ENCODE measurements around the gene LMO2.
"Not testable (repeated sequence)": the region's sequence is repeated elsewhere in the genome, so short reads cannot be mapped to it uniquely, and the experiment has no call there.

The LMO2 gene

DNA sequence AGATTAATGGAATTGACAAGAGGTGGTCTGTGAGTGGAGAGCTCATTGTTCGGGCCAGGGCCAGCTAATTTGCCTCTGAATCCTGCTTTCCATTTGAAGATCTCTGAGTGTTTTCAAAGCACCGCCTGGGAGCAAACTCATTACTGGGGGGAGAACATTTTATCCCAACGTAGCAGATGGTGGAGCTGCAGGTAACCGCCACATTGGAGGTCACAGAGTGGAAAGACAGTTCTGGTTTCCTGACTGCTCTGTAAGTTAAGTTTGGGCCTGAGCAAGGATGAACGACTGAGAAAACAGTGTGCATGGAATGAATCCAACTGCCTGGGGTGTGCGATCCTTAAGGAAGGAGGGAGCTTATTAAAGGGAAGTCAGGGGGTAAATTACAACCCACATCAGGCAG lies 30.5 kb downstream of the LMO2 start:
- no peak for DNase-seq (ENCODE audit: low spot score)

DNA sequence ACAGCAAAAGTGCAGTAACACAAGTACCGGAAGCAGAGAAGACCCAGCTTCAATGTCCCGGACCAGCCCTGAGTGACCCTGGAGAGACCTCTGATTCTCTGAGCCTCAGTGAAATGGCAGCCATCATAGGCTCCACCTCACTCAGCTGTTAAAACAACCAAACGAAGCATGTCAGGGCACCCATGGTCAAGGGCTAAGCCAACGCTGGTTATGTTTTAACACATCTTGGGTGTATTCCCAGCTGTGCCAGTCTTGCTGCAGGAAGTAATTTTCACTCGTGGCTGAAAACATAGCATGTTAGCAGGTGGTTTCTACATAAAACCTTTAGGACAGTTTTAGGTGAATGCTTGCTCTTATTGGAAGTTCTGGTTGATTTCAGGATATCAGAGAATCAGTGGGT lies 30.9 kb downstream of the LMO2 start:
- no peak for DNase-seq (ENCODE audit: low spot score)

DNA sequence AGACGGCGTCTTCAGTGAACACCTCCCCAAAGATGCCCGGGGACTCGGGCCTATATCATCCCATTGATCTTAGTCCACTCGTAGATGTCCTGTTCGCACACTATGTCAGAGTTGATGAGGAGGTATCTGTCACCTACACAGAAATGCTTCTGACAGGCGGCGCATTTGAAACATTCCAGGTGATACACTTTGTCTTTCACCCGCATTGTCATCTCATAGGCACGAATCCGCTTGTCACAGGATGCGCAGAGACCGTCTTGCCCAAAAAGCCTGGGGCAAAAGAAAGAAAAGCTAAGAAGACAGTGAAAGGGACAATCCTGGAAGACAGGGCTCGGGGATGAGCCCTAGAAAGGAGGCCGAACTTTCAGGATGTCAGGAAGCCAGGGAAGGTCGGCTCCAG lies 32.6 kb downstream of the LMO2 start:
- no peak for DNase-seq (ENCODE audit: low spot score)

DNA sequence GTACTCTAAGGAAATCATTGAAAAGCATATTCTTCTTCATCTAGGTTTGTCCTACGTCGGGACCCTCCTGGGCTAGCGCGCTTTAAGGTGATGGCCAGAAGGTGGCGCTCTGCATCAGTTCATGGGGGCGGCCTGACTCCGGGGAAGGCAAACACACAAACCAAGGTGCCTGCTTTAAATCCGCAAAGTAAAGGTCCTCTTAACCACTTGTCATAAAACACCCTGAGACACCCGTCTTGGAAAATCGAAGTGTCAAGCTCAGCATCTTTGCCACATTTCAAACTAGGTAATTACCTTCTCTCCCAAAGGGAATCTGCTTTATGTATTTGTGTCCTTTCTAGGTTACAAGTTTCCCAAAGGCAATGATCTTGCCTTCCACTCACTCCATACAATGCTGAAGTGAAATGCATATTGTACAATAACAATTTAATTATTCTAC lies 33.9 kb downstream of the LMO2 start:
- DNase-seq (ENCODE audit: low spot score): peak; percentile 87

DNA sequence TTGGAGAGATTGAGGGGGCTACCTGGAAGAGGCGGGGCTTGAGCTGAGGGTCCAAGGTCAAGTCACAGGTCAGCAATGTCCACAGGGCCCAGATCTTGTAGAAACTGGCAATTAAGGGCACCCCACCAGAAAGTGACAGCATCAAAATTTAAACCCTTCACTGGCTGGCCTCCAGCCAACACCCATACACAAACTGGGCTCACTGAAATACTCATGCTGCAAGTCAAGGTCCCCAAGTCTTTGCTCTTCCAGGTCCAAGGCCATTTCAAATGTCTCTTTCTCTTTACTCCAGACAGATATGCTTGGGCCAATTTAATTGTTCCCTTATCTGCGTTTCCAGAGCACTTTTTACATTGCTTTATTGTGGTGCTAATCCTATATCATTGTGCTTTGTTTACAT lies 36.4 kb downstream of the LMO2 start:
- DNase-seq (ENCODE audit: low spot score): no peak

DNA sequence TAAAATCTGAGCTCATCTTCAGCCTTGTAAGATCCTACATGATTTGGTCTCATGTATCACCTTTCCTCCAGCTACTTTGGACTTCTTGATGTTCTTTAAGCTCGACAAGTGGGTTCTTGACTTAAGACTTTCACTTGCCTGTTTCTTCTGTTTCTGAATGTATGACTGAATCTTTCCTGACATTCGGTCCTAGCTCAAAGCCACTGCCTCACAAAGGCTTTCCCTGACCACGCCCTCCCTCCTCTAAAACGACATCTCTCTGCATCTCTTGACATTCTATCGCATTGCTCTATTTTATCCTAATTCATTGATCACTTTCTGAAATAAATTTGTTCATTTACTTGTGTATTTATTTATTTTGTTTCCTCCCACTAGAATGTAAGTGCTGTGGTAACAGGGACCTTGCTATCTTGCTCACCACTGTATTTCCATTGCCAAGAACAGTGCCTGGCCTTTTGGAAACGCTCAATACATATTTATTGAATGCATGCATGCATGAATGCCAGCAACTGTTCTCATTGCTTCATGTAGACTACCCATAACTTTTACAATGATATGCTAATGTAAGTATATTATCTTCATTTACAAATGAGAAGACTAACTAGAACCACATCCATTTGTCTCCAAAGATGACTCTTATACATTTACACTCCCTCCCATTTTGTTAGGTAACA lies 43.0 kb downstream of the LMO2 start:
- no peak for DNase-seq (ENCODE audit: low spot score)

DNA sequence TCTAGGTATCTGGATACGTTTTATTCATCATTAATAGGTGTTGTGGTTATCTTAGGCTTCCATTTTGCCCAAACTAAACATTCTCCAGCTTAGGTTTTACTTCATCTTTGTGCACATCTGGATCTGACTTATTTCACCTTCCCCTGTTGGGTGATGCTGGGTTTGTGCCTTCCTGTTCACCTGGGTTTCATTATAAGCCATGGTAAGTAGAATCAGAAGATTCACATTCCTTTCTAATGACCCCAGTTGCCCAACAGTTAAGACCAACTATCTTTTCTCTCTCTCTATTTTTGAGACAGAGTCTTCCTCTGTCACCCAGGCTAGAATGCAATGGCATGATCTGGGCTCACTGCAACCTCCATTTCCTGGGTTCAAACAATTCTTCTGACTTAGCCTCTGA lies 44.6 kb downstream of the LMO2 start:
- DNase-seq (ENCODE audit: low spot score): no peak

DNA sequence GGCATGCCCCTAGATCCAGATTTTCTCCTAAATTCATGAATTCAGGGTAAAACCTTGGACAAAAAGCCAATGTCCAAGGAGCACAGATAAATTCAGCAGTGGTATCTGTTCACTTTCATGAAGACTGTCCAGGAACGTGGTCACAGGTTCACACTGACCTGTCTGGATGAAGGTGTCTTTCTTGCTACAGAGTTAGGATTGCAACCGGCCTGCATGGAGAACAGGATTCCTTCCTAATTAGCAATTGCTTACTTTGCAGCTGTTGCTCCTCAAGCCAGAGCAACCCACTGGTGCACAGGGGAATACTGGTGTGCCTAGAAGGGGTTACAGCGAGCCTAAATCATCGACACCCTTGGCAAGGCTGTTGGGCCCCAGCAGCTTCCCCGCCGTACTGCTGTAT lies 47.6 kb downstream of the LMO2 start:
- DNase-seq (ENCODE audit: low spot score): no peak

DNA sequence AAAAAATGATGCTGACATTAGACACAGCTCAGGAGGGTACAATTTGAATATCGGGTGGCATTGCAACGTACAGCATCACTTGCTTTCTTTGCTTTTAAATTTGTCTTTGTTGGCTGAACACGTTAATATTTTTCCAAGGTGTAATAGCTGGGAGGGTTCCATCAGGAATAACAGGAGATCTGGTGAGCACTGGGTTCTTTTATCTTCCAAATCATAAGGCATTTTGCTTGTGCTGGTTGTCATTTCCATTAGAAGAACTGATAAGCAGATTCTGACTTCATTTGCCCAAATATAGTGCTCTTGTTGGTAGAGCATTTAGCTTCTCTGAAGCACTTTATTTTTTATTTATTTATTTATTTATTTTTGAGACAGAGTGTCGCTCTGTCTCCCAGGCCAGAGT lies 48.9 kb downstream of the LMO2 start:
- no peak for DNase-seq (ENCODE audit: low spot score)

DNA sequence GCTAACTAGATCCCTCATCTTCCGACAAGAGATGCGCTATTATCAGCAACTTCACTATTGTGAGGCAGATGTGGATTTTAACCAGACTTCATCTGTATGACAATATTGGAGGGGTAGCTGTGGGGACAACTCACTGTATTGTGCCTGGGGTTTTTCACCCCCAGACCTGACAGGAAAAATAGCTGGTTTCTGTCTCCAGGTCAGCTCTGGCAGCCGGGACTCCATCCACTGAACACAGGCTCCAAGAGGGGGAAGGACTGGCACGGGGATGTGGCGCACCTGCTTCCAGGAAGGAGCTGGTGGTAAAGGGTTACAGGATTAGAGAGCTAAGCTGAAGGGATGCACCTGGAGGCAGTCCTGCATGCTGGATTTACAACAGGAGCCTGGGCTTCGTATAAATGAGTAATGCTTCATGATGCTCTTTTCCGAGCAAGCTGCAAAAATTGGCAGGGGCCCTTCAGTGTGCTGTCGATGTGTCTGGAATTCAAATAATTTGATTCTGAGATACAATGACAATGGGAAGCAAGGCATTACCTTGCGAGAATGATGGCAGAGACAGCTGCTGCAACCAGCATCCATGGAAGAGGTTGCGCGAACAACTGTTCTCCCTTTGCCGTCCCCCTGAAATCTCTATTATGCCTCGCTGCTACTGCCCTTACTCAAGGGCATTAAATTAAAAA lies 49.5 kb downstream of the LMO2 start:
- no peak for DNase-seq (ENCODE audit: low spot score)

DNA sequence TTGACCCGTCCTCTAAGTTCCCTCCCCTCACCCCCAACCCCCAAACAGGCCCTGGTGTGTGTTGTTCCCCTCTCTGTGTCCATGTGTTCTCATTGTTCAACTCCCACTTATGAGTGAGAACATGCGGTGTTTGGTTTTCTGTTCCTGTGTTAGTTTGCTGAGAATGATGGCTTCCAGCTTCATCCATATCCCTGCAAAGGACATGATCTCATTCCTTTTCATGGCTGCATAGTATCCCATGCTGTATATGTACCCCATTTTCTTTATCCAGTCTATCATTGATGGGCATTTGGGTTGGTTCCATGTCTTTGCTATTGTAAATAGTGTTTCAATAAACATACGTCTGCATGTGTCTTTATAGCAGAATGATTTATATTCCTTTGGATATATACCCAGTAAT lies 53.6 kb downstream of the LMO2 start:
- DNase-seq (ENCODE audit: low spot score): not testable (repeated sequence)

DNA sequence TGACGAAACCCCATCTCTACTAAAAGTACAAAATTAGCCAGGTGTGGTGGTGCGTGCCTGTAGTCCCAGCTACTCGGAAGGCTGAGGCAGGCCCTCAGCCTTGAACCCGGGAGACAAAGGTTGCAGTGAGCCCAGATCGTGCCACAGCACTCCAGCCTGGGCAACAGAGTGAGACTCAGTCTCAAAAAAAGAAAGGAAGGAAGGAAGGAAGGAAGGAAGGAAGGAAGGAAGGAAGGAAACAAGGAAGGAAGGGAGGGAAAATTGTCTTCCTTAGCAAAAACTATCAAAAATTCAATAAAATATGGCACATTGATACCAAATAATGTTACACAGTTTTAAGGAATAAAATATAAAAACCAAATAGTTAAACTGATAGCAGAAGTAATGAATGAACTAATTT lies 54.5 kb downstream of the LMO2 start:
- DNase-seq (ENCODE audit: low spot score): not testable (repeated sequence)

DNA sequence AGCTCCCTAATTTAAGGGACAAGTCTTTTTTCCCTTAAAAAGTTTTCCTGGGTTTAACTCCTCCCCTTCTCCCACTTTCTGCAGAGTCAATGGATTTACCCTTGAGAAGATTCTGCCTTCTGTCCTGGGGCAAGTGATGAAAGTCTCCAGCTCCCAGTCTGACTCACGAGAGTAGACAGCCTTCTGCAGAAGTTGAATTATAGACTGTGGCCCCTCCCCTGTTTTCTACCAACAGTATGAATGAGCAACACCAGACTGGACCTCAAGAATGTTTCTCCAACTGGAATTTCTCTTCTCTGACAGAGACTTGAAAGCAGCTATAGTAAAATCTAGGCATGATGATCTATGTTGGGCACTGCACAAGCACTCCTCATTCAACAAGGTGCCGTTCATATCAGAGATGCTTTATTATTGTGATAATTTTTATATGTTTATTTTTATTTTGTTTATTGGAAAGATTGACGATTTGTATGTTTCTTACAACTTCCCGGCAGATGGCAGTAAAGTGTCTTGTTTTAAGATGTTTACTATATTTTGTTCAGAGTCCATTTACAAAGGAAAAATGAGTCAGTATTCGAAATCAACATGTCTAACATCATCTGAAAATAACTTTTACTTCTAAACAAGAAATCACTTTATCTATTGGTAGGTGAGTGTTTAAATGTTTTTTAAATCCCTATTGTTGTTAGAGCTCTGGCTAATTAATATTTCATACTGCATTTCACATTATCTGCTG lies 56.6 kb downstream of the LMO2 start:
- peak; percentile 63 for DNase-seq (ENCODE audit: low spot score)

DNA sequence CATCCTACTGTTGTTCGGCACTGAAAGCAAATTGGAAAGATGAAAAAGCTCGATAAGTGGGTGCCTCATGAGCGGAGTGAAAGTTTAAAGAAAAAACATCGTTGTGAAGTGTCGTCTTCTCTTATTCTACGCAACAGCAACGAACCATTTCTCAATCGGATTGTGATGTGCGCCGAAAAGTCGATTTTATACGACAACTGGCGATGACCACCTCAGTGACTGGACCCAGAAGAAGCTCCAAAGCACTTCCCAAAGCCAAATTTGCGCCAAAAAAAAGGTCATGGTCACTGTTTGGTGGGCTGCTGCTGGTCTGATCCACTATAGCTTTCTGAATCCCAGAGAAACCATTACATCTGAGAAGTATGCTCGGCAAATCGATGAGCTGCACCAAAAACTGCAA lies 59.2 kb downstream of the LMO2 start:
- DNase-seq (ENCODE audit: low spot score): no peak

DNA sequence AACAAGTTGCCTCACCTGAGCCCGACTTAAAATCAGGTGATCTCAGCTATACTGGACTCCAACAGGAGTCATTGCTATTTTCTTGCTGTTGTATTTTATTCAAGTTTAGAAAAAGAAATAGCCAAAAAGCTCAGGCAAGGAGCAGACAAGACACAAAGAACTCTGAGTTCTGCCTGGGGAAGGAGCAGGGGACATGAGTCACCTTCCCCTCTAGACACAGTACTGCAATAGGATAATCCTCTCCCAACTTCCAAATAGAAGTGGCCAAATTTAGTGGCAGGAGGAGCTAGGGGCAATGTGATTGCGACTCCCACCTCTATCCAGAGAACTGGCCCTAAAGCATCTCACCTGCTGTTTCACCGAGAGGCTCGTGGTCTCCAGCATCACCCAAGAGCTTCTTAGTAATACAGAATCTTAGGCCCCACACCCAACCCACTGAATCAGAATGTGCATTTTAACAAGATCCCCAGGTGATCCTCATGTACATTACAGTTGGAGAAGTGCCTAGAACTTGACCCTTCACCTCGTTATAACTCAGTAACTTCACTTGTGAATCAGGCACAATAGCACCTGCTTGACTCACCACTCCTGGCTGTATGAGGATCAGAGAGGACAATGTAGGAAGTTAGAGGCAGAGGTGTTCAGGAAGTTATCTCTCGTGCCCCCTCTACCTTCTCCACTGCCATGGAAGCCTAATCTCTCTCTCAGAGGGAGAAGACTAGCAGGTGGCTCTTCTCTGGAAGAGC lies 60.8 kb downstream of the LMO2 start:
- DNase-seq (ENCODE audit: low spot score): no peak

DNA sequence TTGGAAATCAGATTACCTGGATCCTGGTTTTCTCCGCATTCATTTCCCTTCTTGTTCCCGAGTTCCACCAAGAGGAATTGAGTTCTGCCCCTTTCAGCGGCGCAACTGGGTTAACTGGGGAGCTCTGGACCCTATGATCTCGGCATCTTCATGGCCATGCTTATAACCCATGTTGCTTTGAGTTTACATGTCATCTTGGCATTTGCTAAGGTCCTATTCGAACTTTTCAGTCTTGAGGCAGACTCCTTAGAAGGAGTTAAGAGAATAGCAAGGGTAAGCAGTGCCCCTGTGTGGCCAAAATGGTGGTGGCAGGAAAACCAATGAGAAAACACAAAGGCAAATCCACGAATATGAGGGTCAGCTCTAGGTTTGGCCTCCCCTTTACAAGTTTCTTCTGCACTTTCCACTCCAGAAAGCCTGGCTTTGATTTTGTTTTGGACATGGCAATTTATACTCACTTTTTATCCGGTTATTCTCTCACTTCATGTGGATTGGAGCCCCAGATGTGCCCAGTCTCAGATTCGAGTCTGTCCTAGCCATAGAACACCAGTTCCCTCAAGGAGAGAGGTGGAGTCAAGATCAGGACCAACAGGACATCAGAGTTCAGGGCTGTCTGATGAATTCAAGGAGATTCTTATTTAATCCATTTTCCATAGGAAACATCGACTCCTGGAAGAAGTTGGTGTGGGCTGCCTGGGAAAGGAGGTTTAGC lies 62.3 kb downstream of the LMO2 start:
- DNase-seq (ENCODE audit: low spot score): peak; percentile 80

DNA sequence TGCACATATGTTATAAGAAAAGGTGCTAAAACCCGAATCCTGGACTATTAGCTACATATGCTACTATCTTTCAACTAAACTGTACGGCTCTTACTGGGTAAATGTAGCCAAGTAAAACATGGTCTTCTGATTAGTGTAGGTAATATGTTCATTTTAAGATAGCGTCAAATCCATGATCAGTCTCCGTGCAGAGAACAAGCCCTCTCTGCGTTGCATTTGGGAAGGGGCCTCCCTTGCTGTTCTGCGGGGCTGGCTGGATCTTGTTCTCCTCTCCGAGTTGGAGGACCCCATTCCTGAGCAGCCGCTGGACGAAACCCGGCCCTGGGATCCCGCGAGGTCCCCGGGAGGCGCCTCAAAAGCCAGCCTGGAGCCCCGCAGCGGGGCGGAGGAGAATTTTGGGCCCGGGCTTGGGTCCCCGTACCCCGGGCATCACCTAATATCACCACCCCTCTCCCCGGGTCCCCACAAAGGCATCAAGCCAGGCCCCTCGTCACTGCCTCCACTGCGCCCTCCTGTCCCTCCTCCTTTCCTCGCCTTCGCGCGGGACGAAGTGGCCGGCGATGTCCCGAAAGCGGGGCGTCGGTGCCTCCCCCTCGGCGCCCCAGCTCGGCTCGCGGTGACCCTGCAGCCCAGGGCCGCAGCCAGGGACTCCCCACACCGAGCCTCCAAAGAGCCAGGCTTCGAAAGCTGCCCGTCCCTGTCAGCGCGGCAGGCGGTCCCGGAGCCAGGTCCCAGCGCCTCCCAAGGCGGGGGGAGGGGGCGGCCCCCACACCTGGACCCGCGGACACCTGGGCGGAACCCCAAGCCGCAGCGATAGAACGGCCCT lies 63.1 kb downstream of the LMO2 start:
- DNase-seq (ENCODE audit: low spot score): no peak

DNA sequence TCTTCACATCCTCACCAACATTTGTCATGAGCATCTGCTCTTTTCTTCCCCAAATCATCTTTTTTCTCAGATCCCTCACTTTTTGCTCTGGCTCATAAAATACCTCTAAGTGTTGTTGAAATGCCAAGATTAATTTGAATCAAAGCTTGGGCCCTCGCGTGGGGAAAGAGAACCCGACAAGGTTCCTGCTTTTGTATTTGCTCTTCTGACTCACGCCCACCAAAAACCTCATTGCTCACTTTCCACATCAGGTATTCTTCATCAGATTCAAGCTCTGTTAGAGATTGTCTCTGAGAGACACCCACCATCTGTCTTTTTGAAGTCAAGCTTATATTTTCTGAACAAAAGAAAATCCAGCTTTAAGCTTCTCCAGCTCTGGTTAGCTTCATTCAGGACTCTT lies 64.7 kb downstream of the LMO2 start:
- DNase-seq (ENCODE audit: low spot score): no peak

DNA sequence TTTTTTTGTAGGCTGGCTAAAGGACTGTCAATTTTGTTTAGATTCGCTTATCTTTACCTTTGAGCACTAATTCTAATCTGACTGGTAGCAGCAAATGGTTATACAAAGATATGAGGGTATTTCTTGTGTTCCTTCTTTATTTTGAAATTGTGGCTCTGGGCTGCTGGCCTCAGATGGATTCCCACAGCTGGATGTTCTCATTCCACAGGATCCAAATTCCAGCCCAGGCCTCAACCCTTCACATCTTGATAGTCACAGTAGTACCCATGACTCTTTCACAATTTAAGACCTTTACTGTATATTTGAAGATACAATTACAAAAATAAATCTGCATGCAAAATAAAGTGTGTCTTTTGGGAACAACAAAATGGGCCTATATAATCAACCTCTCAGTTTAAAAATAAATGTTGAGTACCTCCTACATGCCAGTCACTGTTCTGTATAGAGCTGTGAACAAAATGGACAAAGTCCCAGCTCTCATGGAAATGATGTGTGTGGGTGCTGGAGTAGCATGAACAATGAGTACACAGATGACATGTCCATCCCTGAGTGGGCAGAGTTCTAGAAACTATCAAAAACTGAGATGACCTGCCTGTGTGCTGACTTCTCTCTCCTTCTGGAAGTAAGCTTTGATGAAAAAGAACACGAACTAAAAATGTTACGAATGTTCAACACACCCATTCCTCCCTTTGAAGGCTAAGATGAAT lies 65.9 kb downstream of the LMO2 start:
- no peak for DNase-seq (ENCODE audit: low spot score)

DNA sequence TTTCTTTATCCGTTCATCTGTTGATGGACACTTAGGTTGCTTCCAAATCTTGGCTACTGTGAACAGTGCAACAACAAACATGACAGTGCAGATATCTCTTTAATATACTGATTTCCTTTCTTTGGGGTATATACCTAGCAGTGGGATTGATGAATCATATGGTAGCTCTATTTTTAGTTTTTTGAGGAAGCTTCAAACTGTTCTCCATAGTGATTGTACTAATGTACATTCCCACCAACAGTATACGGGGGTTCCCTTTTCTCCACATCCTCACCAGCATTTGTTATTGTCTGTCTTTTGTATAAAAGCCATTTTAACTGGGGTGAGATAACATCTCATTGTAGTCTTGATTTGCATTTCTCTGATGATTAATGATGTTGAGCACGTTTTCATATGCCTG lies 68.9 kb downstream of the LMO2 start:
- not testable (repeated sequence) for DNase-seq (ENCODE audit: low spot score)

Data from Ammon's horn (tissue), 1 donor.